Breast epithelium (tissue), 3 donors: Measurements from ENCODE around the gene PRXL2A.

Source experiments
- POLR2A ChIP-seq: fragments of 450-650 bp; IDR thresholded peaks from one replicate; pipeline ENCODE4 v1.6.1; 2016; ENCODE audit warnings: antibody characterized with exemption, mild to moderate bottlenecking, moderate library complexity
- POLR2AphosphoS5 ChIP-seq, 3 donors: sonication (generic); formaldehyde crosslinking; IDR thresholded peaks; one replicate each; pipeline ENCODE4 v1.6.1; 2017; ENCODE audit warnings: antibody characterized with exemption in 3 of 3
- TF ChIP-seq, protein P1 (sequence below), 3 donors: fragments of 450-650 bp; IDR thresholded peaks; one replicate each; pipeline ENCODE4 v1.5.1; 2016 to 2017; ENCODE audit warnings: antibody characterized with exemption in 3 of 3, mild to moderate bottlenecking in 3 of 3, moderate library complexity in 3 of 3

DNA sequence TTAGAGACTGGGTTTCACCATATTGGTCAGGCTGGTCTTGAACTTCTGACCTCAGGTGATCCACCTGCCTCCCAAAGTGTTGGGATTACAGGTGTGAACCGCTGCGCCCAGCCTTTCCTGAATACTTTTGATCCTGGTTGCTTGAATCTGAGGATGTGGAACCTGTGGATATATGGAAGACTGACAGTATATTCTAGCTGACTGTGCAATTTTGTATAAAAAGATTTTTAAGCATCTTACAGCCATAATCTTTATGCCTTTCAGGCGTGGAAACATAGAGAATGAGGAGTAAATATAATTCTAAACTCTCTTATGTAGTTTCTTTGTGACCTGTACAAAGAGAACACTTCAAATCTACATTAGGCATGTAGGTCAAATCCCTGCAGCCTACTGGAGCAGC lies 61.9 kb downstream of the PRXL2A start:
- TF ChIP-seq, protein P1, sequence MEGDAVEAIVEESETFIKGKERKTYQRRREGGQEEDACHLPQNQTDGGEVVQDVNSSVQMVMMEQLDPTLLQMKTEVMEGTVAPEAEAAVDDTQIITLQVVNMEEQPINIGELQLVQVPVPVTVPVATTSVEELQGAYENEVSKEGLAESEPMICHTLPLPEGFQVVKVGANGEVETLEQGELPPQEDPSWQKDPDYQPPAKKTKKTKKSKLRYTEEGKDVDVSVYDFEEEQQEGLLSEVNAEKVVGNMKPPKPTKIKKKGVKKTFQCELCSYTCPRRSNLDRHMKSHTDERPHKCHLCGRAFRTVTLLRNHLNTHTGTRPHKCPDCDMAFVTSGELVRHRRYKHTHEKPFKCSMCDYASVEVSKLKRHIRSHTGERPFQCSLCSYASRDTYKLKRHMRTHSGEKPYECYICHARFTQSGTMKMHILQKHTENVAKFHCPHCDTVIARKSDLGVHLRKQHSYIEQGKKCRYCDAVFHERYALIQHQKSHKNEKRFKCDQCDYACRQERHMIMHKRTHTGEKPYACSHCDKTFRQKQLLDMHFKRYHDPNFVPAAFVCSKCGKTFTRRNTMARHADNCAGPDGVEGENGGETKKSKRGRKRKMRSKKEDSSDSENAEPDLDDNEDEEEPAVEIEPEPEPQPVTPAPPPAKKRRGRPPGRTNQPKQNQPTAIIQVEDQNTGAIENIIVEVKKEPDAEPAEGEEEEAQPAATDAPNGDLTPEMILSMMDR (IDR thresholded peaks at IDR 0.05) = no peak
- TF ChIP-seq POLR2AphosphoS5 (IDR thresholded peaks at IDR 0.05) (no peak), POLR2A (no peak)
